ENCODE measurements around the gene ANKRD18B.
"Not testable (repeated sequence)": the region's sequence is repeated elsewhere in the genome, so short reads cannot be mapped to it uniquely, and the experiment has no call there.

The ANKRD18B gene

GRCh38 chr9:33517373-33517772 lies 6.7 kb upstream of the ANKRD18B start:
- no peaks in the 10 kb centered on the region for H3K9me3 Mint-ChIP-seq
- no peak for DNase-seq (ENCODE audit: low spot score in 2 of 2)
- no peak overlapping the region for H3K4me3 Mint-ChIP-seq
- no peak overlapping the region for H3K27ac Mint-ChIP-seq
- no peak for ATAC-seq
- H3K36me3 Mint-ChIP-seq: no peaks in the 10 kb centered on the region
- H3K4me1 Mint-ChIP-seq: no peaks in the 10 kb centered on the region

- not testable (repeated sequence) for H3K9me3 Mint-ChIP-seq; DNase-seq (ENCODE audit: low spot score in 2 of 2); H3K27ac Mint-ChIP-seq; H3K4me3 Mint-ChIP-seq; H3K4me1 Mint-ChIP-seq; ATAC-seq; H3K36me3 Mint-ChIP-seq
Observed at GRCh38 chr9:33517934-33518577, 6.0 kb upstream of the ANKRD18B start.

- H3K4me1 Mint-ChIP-seq; H3K36me3 Mint-ChIP-seq; H3K27ac Mint-ChIP-seq; DNase-seq (ENCODE audit: low spot score in 2 of 2); ATAC-seq; H3K4me3 Mint-ChIP-seq; H3K9me3 Mint-ChIP-seq: not testable (repeated sequence)
Observed at GRCh38 chr9:33521861-33522260, 2.2 kb upstream of the ANKRD18B start.

GRCh38 chr9:33524306-33524947 lies 376 bp downstream of the ANKRD18B start:
- H3K9me3 Mint-ChIP-seq: no peaks in the 10 kb centered on the region
- DNase-seq (ENCODE audit: low spot score in 2 of 2) (no peak), ATAC-seq (peak; percentile 47)
- peak overlapping the region; percentile 80 for H3K4me3 Mint-ChIP-seq
- H3K4me1 Mint-ChIP-seq: peaks cover 8% of the 10 kb centered on the region
- peak overlapping the region; percentile 50 for H3K27ac Mint-ChIP-seq
- H3K36me3 Mint-ChIP-seq: no peaks in the 10 kb centered on the region

GRCh38 chr9:33528069-33528468 lies 4.0 kb downstream of the ANKRD18B start:
- not testable (repeated sequence) for H3K4me1 Mint-ChIP-seq; H3K27ac Mint-ChIP-seq; H3K4me3 Mint-ChIP-seq; H3K36me3 Mint-ChIP-seq; DNase-seq (ENCODE audit: low spot score in 2 of 2); ATAC-seq; H3K9me3 Mint-ChIP-seq

- not testable (repeated sequence) for H3K9me3 Mint-ChIP-seq; ATAC-seq; H3K36me3 Mint-ChIP-seq; DNase-seq (ENCODE audit: low spot score in 2 of 2); H3K4me1 Mint-ChIP-seq; H3K27ac Mint-ChIP-seq; H3K4me3 Mint-ChIP-seq
Observed at GRCh38 chr9:33533958-33534357, 9.9 kb downstream of the ANKRD18B start.

- ATAC-seq (no peak), DNase-seq (ENCODE audit: low spot score in 2 of 2) (no peak)
- Mint-ChIP-seq H3K4me1 (no peaks in the 10 kb centered on the region), H3K4me3 (no peak overlapping the region), H3K9me3 (no peaks in the 10 kb centered on the region), H3K27ac (no peak overlapping the region), H3K36me3 (no peaks in the 10 kb centered on the region)
Observed at GRCh38 chr9:33535541-33535940, 11.5 kb downstream of the ANKRD18B start.

GRCh38 chr9:33543463-33543862 lies 19.4 kb downstream of the ANKRD18B start:
- H3K4me1 Mint-ChIP-seq; DNase-seq (ENCODE audit: low spot score in 2 of 2); H3K36me3 Mint-ChIP-seq; H3K27ac Mint-ChIP-seq; H3K9me3 Mint-ChIP-seq; H3K4me3 Mint-ChIP-seq: not testable (repeated sequence)
- ATAC-seq: peak; percentile 89

- not testable (repeated sequence) for H3K4me1 Mint-ChIP-seq; H3K36me3 Mint-ChIP-seq; ATAC-seq; H3K27ac Mint-ChIP-seq; DNase-seq (ENCODE audit: low spot score in 2 of 2); H3K4me3 Mint-ChIP-seq; H3K9me3 Mint-ChIP-seq
Observed at GRCh38 chr9:33545715-33546114, 21.7 kb downstream of the ANKRD18B start.

- not testable (repeated sequence) for H3K9me3 Mint-ChIP-seq; H3K36me3 Mint-ChIP-seq; ATAC-seq; DNase-seq (ENCODE audit: low spot score in 2 of 2); H3K4me1 Mint-ChIP-seq; H3K4me3 Mint-ChIP-seq; H3K27ac Mint-ChIP-seq
Observed at GRCh38 chr9:33548816-33549215, 24.8 kb downstream of the ANKRD18B start.

- not testable (repeated sequence) for H3K27ac Mint-ChIP-seq; ATAC-seq; H3K36me3 Mint-ChIP-seq; DNase-seq (ENCODE audit: low spot score in 2 of 2); H3K4me3 Mint-ChIP-seq; H3K9me3 Mint-ChIP-seq; H3K4me1 Mint-ChIP-seq
Observed at GRCh38 chr9:33549418-33549817, 25.4 kb downstream of the ANKRD18B start.

- H3K4me1 Mint-ChIP-seq; H3K27ac Mint-ChIP-seq; DNase-seq (ENCODE audit: low spot score in 2 of 2); H3K36me3 Mint-ChIP-seq; H3K9me3 Mint-ChIP-seq; H3K4me3 Mint-ChIP-seq; ATAC-seq: not testable (repeated sequence)
Observed at GRCh38 chr9:33551183-33551582, 27.1 kb downstream of the ANKRD18B start.

GRCh38 chr9:33552315-33552725 lies 28.3 kb downstream of the ANKRD18B start:
- ATAC-seq (peak; percentile 100), DNase-seq (ENCODE audit: low spot score in 2 of 2) (peak in 1 of 2 donors; percentile 59)
- H3K4me1 Mint-ChIP-seq, H3K27ac Mint-ChIP-seq, H3K36me3 Mint-ChIP-seq, H3K9me3 Mint-ChIP-seq, H3K4me3 Mint-ChIP-seq: not testable (repeated sequence)

- not testable (repeated sequence) for H3K36me3 Mint-ChIP-seq; H3K4me1 Mint-ChIP-seq; H3K9me3 Mint-ChIP-seq; ATAC-seq; H3K27ac Mint-ChIP-seq; H3K4me3 Mint-ChIP-seq; DNase-seq (ENCODE audit: low spot score in 2 of 2)
Observed at GRCh38 chr9:33560217-33560616, 36.2 kb downstream of the ANKRD18B start.

GRCh38 chr9:33562196-33562595 lies 38.1 kb downstream of the ANKRD18B start:
- H3K4me3 Mint-ChIP-seq, H3K4me1 Mint-ChIP-seq, H3K36me3 Mint-ChIP-seq: not testable (repeated sequence)

GRCh38 chr9:33567776-33568175 lies 43.7 kb downstream of the ANKRD18B start:
- DNase-seq (ENCODE audit: low spot score in 2 of 2); H3K4me3 Mint-ChIP-seq; H3K4me1 Mint-ChIP-seq; H3K9me3 Mint-ChIP-seq; H3K36me3 Mint-ChIP-seq; H3K27ac Mint-ChIP-seq; ATAC-seq: not testable (repeated sequence)

More at GRCh38 chr9:33562196-33562595, 38.1 kb downstream of the ANKRD18B start:
- H3K27ac Mint-ChIP-seq; ATAC-seq; H3K9me3 Mint-ChIP-seq; DNase-seq (ENCODE audit: low spot score in 2 of 2): not testable (repeated sequence)

All from stimulated activated effector memory CD8-positive, alpha-beta T cell treated with anti-CD3 and anti-CD28 coated beads, Interleukin-12 subunit alpha, Interleukin-12 subunit beta, amount 100 ng/mL, for 72 hours (primary cell).